HG03469 (cell line): ENCODE data around the gene AMPH.
"Not testable (repeated sequence)": the region's sequence is repeated elsewhere in the genome, so short reads cannot be mapped to it uniquely, and the experiment has no call there.

Source experiments
- ATAC-seq: cut with Tn5 transposase; IDR thresholded peaks from one replicate; pipeline ENCODE4 v1.9.1; 2021; ENCODE audit warnings: mild to moderate bottlenecking, moderate library complexity, moderate number of reproducible peaks; ENCODE audit not compliant: unreplicated experiment

The AMPH gene

DNA sequence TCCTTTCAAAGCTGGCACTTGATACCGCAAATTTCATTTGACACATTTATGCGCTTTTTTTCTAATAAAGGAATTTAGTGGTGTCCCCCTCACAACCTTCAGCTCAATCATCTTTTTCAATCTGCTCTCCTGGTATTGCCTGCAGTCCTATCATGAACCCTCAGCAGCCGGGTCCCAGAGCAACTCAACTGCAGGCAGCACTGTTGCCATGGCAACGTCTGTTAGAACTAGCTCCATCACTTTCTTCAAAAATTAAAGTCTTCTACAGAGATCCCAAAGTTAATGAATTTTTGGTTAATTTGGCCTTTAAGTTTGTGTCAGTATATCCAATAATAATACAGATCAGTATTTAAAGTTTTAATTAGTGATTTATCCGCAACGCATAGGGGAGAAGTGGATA lies 221.6 kb downstream of the AMPH start:
- no peak for ATAC-seq

DNA sequence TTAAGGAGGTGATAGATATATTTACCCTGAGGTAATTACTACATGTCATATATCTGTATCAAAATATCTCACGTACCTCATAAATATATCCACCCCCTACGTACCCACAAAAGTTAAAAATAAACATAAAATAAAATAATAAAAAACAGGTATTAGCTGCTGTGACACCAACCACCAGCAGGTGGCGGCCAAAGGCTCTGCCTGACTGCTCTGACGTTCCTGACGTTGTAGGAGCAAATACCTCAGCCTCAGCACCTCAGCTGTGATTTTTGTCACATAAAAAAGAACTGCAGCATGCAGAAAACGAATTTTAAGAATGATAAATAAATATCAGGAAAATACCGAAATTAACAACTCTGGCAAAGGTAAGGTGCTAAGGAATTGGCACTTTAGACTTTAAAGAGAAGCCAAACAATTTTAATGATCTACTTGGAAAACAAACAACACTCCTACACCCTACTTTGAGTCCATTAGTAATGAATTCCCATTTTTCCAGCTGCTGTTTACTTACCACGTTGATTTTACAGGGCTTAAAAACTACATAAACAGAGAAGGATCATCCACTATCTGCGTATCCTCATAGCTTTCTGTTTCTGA lies 232.3 kb downstream of the AMPH start:
- no peak for ATAC-seq

DNA sequence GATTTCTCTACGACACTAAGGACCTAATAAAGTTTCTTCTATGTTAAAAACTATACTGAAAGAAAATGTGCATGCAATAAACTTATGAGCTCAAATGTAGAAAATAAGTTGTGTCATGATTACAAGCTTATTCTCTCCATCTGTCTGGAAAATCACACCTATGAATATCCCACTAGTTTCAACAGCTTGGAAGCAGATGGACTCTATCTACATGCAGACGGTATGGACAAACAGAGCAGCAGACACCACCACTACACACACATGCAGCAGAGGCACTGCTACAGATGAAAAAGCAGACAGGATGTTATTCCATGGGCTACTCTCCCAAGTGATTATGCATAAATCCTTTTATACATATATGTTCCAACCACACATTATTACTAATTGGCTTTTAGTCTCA lies 234.3 kb downstream of the AMPH start:
- no peak for ATAC-seq

DNA sequence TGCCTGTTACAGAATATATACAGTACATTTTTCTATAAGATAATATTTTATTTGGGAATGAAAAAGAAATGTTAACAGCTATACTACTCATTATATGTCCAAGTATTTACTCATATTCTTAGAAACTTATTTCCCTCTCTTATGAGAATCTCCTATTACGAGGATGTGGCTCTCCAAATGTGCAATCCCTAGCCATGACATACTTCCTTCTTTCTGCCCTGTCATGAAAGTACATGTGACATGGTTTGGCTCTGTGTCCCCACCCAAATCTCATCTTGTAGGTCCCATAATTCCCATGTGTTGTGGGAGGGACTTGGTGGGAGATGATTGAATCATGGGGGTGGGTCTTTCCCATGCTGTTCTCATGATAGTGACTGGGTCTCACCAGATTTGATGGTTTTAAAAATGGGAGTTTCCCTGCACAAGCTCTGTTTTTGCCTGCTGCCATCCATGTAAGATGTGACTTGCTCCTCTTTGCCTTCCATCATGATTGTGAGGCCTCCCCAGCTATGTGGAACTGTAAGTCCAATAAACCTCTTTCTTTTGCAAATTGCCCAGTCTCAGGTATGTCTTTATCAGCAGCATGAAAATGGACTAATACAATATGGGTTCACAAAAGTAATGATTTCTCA lies 235.1 kb downstream of the AMPH start:
- not testable (repeated sequence) for ATAC-seq

DNA sequence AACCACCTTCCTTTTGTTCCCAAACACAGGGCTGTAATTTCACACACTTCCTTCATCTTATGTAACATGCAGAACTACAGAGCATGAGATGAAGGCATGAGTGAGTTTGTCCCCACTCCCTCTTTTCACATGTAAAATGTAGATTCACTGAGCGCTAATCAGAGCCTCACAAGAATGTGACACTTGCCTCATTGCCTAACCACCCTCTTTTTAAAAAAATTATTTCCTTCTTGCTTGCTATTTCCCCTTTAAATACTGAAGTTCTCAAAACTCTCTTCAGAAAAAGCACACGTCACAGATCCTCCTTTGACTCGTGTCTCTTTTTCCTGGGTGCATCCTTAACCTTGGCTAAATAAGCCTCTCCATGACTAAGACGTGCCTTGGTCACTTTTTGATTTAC lies 236.5 kb downstream of the AMPH start:
- ATAC-seq: no peak

DNA sequence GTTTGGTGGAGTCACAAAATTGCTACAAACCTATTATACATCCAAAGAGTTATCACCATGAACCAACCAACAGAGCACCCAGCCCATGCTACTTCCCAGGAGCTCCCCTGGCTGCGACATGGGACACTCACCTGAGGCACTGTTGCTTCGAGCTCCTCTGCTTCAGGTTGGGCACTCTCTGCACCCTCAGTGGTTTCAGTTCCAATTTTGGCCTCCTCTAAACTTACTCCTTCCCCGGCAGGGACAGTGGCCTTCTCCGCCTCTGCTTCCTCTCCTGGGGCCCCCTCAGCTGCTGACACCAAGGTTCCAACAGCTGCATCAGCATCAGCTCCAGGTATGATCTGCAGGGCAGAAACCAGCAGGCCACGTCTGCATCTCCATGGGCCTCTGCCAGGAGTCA lies 237.3 kb downstream of the AMPH start:
- ATAC-seq: peak; percentile 56

DNA sequence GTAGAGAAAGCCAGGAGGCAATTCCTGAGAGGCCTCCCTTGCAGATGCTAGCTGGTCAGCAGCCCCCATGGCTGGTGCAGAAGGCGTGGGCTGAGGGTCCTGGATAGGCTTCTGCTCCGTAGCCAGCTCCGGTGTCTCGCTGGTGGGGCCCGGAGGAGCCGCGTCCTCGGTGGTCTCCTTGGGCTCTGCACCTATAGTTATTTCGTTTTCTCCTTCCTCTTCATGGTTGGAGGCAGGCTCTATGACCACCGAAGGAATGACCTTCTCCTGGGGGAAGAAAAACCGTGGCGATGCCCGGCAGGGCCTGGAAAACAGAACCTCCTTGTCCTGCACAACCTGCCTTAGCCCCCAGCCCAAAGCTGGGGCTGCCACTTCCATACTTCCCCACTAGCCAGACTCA lies 239.4 kb downstream of the AMPH start:
- no peak for ATAC-seq

DNA sequence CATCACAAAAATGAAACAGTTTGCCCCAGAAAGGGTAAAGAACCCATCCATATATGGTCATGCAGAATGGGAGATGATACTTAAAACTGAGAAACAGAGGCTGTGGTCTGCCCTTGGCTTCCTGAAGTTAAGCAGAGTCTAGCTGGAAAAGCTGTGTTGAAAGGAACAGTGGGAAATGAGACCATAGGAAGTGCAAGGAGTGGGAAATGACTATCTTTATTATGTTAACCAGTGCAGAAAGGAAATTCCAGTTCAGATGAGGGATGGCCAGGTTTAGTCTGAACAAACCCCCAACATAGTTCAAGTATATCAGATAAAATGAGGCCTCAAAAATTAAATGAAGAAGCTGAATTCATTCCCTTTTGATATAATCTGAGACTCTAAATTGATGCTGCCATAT lies 245.5 kb downstream of the AMPH start:
- no peak for ATAC-seq

DNA sequence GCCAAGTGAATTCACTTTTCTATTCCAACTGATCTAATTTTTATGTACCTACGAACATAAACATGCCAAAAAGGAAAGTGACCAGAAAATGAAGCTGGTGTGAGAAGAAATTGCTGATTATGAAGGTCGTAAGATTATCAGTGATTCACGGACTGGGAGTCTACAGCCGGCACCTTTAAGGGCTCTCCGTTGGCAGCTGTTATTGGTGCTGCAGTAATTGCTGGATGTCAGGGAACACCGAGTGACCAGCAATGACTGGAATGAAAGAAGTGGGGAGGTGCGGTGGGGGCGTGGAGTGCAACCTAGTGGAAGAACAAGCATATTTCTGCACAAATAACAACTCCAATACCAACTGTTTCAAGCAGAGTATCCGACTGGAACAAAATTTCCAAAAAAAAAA lies 247.9 kb downstream of the AMPH start:
- ATAC-seq: no peak

DNA sequence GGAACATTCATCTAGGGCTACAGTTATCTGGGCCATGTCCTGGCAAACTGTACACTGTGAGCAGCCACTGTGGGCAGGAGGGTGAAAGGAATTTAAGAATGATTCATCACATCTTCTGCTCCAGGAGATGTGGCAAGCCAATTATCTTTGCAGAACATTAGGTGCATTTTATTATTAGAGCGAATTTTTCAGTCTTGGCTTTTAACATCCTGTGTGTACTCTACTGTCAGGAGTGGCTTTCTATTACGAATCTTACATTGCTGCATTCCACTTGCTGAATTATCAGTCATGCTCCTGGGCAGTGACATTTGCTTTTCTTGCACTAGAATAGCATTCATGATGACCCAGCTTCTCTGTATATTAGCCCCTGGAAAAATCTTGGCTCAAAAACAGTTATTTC lies 248.5 kb downstream of the AMPH start:
- ATAC-seq: no peak

DNA sequence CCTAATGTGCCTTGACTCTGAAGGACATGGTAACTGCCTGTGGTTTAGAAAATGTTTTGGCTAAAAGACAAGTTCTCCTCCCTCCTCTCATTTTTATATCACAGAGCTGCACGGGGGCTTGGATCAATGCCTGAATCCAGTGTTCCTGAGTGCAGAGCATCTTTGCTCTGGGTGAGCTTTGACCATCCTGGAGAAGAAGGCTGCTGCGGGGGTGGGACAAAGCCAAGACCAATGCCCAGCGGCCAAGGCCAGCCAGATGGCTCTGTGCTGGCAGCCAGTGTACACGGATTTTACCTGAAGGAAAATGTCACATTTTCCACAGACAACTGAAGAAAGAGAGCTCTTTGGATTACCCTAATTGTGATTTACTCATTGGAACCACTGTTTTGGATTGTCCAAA lies 255.7 kb downstream of the AMPH start:
- no peak for ATAC-seq

DNA sequence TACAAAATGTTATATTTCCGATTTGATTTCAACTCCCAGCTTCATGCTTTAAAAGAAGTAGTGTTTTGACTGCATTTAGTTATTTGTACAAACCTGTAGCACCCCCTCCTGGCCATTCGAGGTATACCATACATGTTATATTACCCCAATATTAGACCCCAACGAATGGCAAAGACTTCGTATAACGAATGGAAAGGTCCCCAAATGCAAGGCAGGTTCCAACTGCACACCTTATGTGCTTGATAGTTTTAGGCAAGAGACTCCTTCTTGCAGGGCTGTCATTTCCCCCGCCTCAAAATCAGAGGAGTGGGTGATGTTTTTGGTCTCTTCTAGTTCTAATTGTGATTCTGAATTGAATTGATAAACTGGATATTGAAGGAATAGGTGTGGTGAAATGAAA lies 256.7 kb downstream of the AMPH start:
- ATAC-seq: no peak

DNA sequence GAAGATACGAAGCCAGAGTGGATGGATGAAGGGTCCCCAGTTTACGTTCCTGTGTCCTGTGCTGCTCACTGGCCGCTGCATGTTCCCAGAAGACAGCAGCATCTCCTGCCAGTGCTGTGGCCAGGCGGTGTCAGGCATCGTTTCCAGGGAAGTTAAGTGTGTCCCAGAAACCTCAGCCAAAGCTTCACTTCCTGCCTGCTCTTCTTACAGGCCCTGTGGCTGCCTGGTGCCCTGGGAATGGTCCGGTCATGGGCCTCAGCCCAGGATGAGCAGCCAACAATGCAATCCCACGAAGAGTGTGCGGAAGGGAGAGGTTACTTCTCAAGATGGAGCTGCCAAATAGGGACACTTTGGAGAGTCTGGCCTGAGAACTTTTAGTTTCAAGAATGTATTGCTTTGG lies 258.0 kb downstream of the AMPH start:
- ATAC-seq: no peak

DNA sequence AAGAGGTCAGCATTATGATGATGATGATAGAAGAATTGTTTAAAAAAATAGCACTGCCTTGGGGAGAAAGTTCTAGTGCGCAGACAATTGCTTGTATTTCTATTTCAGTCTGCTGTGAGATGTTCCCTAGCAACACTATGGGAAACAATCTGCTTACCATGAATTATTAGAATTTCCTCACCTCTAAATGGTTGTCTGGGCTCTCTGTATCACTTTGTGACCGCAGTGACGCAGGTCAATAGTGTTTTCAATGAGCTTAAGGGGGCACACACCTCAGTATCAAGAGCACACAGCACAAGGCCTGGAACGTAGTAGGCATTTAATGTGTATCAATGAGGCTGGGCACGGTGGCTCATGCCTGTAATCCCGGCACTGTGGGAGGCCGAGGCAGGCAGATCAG lies 258.9 kb downstream of the AMPH start:
- no peak for ATAC-seq

DNA sequence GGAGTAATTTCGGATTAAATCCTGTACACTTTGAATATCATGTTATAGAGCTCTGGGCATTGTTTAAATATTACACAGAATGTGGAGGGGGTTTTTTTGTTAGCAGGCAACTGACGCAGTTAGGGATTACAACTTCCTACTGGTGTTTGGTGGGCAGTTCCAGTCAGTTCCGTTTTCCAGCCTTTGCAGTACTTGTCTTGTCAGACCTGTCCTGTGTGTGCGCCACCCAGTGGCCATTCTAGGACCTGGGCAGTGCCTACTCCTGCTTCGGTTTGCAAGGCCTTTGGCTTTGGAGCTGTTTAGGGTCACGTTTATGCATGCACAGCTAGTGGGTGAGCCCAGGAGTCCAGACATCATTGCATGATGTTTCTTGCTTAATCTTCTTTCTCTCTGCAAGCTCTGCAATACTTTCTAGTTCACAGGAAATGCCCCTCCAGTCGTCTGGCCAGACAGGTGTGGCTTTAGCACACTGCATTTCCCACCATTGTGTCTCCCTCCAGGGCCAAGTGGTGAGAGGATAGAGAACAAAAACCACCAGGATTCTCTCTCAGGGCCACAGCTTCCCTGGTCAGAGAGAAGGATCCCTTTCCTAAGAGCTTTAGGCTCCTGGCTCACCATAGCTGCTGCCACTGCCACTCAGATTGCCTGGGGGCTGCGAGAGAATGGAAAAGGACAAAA lies 261.2 kb downstream of the AMPH start:
- ATAC-seq: no peak

DNA sequence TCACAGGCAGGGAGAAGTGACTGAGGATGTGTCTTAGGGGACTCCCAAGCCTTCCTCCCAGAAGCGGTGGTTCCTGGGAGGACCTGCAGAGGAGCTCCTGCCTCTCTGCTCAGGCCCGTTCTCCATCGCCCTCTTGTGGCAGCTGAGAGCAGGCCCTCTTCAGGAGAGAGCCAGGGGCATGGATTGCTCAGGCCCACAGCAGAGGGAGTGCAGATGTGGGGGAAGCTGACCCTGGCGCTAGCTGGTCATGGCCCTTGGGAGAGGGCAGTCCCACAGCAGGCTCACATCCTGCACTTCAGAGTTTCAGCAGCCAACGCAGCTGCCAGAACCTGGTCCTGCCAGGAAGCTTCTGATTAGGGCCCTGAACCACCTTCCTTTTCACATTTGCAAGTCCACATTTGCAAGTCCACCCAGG lies 263.0 kb downstream of the AMPH start:
- no peak for ATAC-seq

DNA sequence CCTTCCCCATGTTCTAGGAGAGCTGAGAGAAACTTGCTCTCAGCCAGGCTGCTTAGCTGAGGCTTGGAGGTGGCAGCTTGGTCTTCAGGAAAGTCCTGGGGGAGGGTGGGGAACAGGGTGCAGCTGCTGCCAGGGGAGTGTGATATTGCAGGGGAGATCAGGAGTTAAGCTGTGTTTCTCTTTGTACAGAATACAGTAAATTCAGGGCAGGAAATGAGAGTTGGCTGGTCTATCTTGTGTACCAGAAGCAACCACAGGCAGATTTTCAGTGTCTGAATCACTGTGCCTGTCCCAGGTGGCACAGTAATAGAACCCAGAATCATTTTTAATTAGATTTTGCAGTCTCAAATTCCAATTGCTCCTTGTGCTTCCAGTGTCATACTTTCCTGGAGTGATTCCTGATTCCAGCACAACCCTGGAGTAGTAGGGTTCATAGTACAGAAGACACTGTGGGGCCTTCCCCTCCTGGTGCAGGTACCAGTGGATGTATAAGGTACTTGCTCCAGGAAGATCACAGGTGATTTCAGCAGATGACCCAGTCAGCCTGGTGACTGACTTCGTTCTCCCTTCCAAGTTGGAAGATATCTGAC lies 263.8 kb downstream of the AMPH start:
- peak; percentile 48 for ATAC-seq

DNA sequence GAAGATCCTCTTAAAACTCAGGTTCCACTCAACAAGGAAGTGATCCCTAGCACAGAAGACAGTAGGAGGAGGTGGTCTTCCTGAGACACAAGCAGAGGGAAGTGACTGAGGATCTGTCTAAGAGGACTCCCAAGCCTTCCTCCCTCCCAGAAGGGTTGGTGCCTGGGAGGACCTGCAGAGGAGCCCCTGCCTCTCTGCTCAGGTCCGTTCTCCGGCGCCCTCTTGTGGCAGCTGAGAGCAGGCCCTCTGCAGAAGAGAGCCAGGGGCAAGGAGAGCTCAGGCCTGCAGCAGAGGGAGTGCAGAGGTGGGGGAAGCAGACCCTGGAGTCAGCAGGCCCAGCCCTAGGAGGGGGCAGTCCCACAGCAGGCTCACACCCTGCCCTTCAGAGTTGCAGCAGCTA lies 267.8 kb downstream of the AMPH start:
- ATAC-seq: peak; percentile 24

DNA sequence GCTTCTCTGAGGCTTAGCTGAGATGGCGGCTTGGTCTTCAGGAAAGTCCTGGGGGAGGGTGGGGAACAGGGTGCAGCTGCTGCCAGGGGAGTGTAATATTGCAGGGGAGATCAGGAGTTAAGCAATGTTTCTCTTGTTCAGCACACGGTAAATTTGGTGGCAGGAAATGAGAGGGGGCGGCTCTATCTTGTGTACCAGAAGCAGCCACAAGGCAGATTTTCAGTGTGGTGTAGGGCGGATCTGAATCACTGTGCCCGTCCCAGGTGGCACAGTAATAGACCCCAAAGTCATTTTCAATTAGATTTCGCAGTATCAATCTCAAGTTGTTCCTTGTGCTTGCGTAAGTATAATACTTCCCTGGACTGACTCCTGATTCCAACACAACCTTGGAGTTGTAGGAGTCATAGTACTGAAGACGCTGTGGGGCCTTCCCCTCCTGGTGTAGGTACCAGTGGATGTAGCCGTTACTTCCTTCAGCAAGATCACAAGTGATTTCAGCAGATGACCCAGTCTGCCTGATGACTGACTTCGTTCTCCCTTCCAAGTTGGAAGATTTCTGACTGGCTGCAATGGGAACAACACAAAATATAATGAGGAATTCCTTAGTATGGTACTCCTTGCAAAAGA lies 268.4 kb downstream of the AMPH start:
- ATAC-seq: not testable (repeated sequence)

DNA sequence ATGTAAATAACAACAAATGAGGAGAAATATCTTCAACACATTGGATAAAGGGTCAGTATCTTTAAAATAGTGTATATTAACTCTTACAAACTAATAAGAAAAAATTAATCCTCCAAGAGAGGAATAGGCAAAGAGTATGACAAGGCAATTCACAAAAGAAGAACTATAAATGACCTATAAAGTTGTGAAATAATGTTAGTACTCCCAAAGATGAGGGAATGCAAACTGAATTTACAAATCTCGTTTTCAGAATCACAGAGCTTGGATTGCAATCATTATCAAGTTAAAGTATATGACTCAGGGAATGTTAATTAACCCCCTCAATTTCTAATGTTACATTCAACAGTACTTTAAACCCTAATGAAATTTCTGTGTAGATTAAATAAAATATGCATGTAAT lies 270.4 kb downstream of the AMPH start:
- no peak for ATAC-seq

DNA sequence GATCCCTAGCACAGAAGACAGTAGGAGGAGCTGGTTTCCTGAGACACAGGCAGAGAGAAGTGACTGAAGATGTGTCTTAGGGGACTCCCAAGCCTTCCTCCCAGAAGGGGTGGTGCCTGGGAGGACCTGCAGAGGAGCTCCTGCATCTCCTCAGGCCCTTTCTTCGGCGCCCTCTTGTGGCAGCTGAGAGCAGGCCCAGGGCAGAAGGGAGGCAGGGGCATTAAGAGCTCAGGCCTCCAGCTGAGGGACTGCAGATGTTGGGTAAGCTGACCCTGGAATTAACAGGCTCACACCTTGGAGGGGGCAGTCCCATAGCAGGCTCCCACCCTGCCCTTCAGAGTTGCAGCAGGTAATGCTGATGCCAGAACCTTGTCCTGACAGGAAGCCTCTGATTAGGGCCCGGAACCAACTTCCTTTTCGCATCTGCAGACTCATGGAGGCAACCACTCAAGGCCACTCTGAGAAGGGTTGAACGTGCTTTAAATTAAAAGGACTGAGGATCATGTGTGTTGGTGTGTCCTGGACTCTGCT lies 272.0 kb downstream of the AMPH start:
- not testable (repeated sequence) for ATAC-seq
